ENCODE measurements around the gene SMYD5. TPM values are rescaled to one million over a fixed set of nuclear protein-coding genes. Genes with fewer than 3 reads are reported as not detected.
"Not testable (repeated sequence)": the region's sequence is repeated elsewhere in the genome, so short reads cannot be mapped to it uniquely, and the experiment has no call there.

SMYD5 gene
- total and polyA plus RNA-seq, 7 donors: 14.7 to 42.0 (median 19.7) TPM

GRCh38 chr2:73259276-73259675 lies 45.2 kb downstream of the SMYD5 start:
- DNase-seq (no peak), ATAC-seq (no peak)
- 81 to 94% (median 86%) methylated on average over 8 of the region's 8 CpGs for WGBS, 3 donors
- no peak overlapping the region for H3K27ac ChIP-seq
- no peak overlapping the region for H3K4me3 ChIP-seq
- H3K9me3 ChIP-seq: no peaks in the 10 kb centered on the region
- peaks cover 2 to 10% of the 10 kb centered on the region in 2 donors for H3K36me3 ChIP-seq (ENCODE audit: insufficient read depth in 1 of 2, low read depth in 1 of 2)
- TF ChIP-seq CTCF (IDR thresholded peaks at IDR 0.05): no peak
- intact Hi-C loops (cut with DNase I): loop anchor here in 1 of 2 donors (5.0 kb wide), 1 partner anchor 97 kb away; no protein-coding TSS in a partner anchor
- H3K4me1 ChIP-seq: no peaks in the 10 kb centered on the region
- no peaks in the 10 kb centered on the region for H3K27me3 ChIP-seq (ENCODE audit: insufficient read depth in 3 of 3, low read length in 2 of 3)

GRCh38 chr2:73259704-73260337 lies 45.8 kb downstream of the SMYD5 start:
- intact Hi-C loops (cut with DNase I): loop anchor here in 1 of 2 donors (5.0 kb wide), 1 partner anchor 98 kb away; no protein-coding TSS in a partner anchor
- H3K9me3 ChIP-seq: no peaks in the 10 kb centered on the region
- H3K36me3 ChIP-seq (ENCODE audit: insufficient read depth in 1 of 2, low read depth in 1 of 2): peaks cover 0 to 5% of the 10 kb centered on the region in 2 donors
- 78 to 92% (median 80%) methylated on average over 4 of the region's 4 CpGs for WGBS, 3 donors
- TF ChIP-seq CTCF (IDR thresholded peaks at IDR 0.05): no peak
- H3K27ac ChIP-seq: no peak overlapping the region
- no peaks in the 10 kb centered on the region for H3K4me1 ChIP-seq
- H3K4me3 ChIP-seq: no peak overlapping the region
- H3K27me3 ChIP-seq (ENCODE audit: insufficient read depth in 3 of 3, low read length in 2 of 3): no peaks in the 10 kb centered on the region
- DNase-seq (no peak), ATAC-seq (peak in 1 of 4 donors; percentile 6)

- Histone ChIP-seq H3K4me1 (no peaks in the 10 kb centered on the region), H3K27ac (no peak overlapping the region), H3K27me3 (ENCODE audit: insufficient read depth in 3 of 3, low read length in 2 of 3) (no peaks in the 10 kb centered on the region), H3K9me3 (no peaks in the 10 kb centered on the region), H3K36me3 (ENCODE audit: insufficient read depth in 1 of 2, low read depth in 1 of 2) (no peaks in the 10 kb centered on the region), H3K4me3 (no peak overlapping the region)
- DNase-seq: peak; percentile 44 to 54
- TF ChIP-seq CTCF (IDR thresholded peaks at IDR 0.05): peak; percentile 58
- intact Hi-C loops (cut with DNase I): no loop called here
- ATAC-seq: peak; percentile 76 to 86 (median 80)
- 26 to 28% (median 26%) methylated on average over 15 to 17 of the region's 17 CpGs for WGBS, 3 donors
Observed at GRCh38 chr2:73260338-73260984, 46.4 kb downstream of the SMYD5 start.

- 88 to 89% (median 88%) methylated on average over 4 of the region's 4 CpGs for WGBS, 3 donors
- DNase-seq: no peak
- no peak overlapping the region for H3K27ac ChIP-seq
- no peaks in the 10 kb centered on the region for H3K36me3 ChIP-seq (ENCODE audit: insufficient read depth in 1 of 2, low read depth in 1 of 2)
- no peak for TF ChIP-seq CTCF (IDR thresholded peaks at IDR 0.05)
- H3K4me3 ChIP-seq: no peak overlapping the region
- no peak for ATAC-seq
- intact Hi-C loops (cut with DNase I): no loop called here
- peaks cover 0 to 13% (median 7%) of the 10 kb centered on the region in 3 donors for H3K27me3 ChIP-seq (ENCODE audit: insufficient read depth in 3 of 3, low read length in 2 of 3)
- no peaks in the 10 kb centered on the region for H3K4me1 ChIP-seq
- no peaks in the 10 kb centered on the region for H3K9me3 ChIP-seq
Observed at GRCh38 chr2:73262108-73262651, 48.1 kb downstream of the SMYD5 start.

- H3K27me3 ChIP-seq (ENCODE audit: insufficient read depth in 3 of 3, low read length in 2 of 3): peaks cover 0 to 20% (median 7%) of the 10 kb centered on the region in 3 donors
- H3K9me3 ChIP-seq; DNase-seq; intact Hi-C loops (cut with DNase I); ATAC-seq; H3K27ac ChIP-seq; H3K4me1 ChIP-seq; H3K36me3 ChIP-seq (ENCODE audit: insufficient read depth in 1 of 2, low read depth in 1 of 2); H3K4me3 ChIP-seq: not testable (repeated sequence)
- WGBS, 3 donors: 88 to 92% (median 89%) methylated on average over 18 of the region's 18 CpGs
Observed at GRCh38 chr2:73262691-73263429, 48.8 kb downstream of the SMYD5 start.

Data from psoas muscle (tissue), 8 donors.